Suppressor macrophage (primary cell): ENCODE data around the gene RBBP6.
"Not testable (repeated sequence)": the region's sequence is repeated elsewhere in the genome, so short reads cannot be mapped to it uniquely, and the experiment has no call there.

Experiments used
- DNase-seq, 4 experiments: peaks; one replicate each; pipeline ENCODE4 v3.0.0-alpha.2; 2020 to 2022

Gene RBBP6

DNA sequence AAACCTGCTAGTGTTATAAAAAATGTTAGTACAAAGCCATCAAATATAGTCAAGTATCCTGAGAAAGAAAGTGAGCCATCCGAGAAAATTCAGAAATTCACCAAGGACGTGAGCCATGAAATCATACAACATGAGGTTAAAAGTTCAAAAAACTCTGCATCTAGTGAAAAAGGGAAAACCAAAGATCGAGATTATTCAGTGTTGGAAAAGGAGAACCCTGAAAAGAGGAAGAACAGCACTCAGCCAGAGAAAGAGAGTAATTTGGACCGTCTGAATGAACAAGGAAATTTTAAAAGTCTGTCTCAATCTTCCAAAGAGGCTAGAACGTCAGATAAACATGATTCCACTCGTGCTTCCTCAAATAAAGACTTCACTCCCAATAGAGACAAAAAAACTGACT, 31.7 kb downstream of the RBBP6 start:
- peak in 3 of 4 experiments; percentile 13 to 45 (median 39) for DNase-seq

DNA sequence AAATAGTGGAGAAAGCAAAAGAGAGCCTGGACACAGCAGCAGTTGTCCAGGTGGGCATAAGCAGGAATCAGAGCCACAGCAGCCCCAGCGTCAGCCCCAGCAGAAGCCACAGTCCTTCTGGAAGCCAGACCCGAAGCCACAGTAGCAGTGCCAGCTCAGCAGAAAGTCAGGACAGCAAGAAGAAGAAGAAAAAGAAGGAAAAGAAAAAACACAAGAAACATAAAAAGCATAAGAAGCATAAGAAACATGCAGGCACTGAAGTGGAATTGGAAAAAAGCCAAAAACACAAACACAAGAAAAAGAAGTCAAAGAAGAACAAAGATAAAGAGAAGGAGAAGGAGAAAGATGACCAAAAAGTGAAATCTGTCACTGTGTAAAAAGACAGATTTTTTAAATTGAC, 32.7 kb downstream of the RBBP6 start:
- no peak for DNase-seq

DNA sequence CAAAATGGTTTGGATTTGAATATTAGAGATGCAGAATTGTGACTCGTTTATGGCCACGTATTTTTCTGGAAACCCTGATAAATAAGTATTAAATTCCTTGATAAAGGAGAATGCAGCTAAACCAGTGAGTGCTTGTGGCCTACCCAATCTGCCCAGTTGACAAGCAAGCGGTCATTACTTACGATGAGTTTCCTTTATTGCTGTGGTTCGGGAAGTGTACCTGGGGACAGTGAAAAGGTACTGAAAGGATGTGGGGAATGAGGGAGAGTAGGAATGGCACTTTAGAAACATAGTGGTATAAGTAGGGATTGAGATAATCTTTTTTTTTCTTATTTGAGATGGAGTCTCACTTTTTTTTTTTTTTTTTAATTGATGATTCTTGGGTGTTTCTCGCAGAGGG, 33.8 kb downstream of the RBBP6 start:
- DNase-seq = no peak

GRCh38 chr16:24574515-24575485, 35.4 kb downstream of the RBBP6 start:
- not testable (repeated sequence) for DNase-seq

- not testable (repeated sequence) for DNase-seq
These were observed 36.4 kb downstream of the RBBP6 start for GRCh38 chr16:24575791-24576190.

- no peak for DNase-seq
These were observed 37.8 kb downstream of the RBBP6 start for GRCh38 chr16:24577167-24577566.

- DNase-seq = no peak
These were observed 41.3 kb downstream of the RBBP6 start for GRCh38 chr16:24580665-24581064.

GRCh38 chr16:24583494-24583893, 44.1 kb downstream of the RBBP6 start:
- no peak for DNase-seq

GRCh38 chr16:24589997-24590396, 50.6 kb downstream of the RBBP6 start:
- DNase-seq = no peak

- DNase-seq = no peak
These were observed 59.5 kb downstream of the RBBP6 start for GRCh38 chr16:24598777-24599437.

GRCh38 chr16:24609417-24609739, 70.0 kb downstream of the RBBP6 start:
- no peak for DNase-seq

GRCh38 chr16:24609740-24610415, 70.5 kb downstream of the RBBP6 start:
- DNase-seq = peak in 2 of 4 experiments; percentile 9 to 10

- DNase-seq = peak; percentile 13 to 56 (median 23)
These were observed 71.0 kb downstream of the RBBP6 start for GRCh38 chr16:24610416-24610755.

- DNase-seq = no peak
These were observed 71.9 kb downstream of the RBBP6 start for GRCh38 chr16:24611310-24611709.

DNA sequence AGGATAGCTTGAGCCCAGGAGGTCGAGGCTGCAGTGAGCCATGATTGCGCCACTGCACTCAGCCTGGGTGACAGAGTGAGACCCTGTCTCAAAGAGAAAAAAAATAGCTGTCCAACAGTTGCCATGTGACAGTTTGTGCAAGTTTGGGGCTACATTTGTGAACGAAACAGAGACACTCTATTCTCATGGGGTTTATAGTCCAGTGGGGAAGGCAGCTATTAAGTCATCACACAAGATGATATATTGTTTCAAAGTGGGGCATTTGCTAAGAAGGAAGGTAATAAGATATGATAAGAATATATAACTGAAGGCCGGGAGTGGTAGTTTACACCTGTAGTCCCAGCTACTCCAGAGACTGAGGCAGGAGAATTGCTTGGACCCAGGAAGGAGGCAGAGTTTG, 73.3 kb downstream of the RBBP6 start:
- DNase-seq = no peak

GRCh38 chr16:24613267-24613666, 73.9 kb downstream of the RBBP6 start:
- DNase-seq = not testable (repeated sequence)

GRCh38 chr16:24617502-24617901, 78.1 kb downstream of the RBBP6 start:
- no peak for DNase-seq
